WTC11 (cell line): ENCODE measurements around the gene PRR14L.

ENCODE experiments used
- CBFB ChIP-seq: sonication (generic); formaldehyde crosslinking; IDR thresholded peaks from 2 replicates; pipeline ENCODE4 v1.8.1; 2022; ENCODE audit warnings: mild to moderate bottlenecking, low read depth, missing genetic modification reagents
- JUN ChIP-seq: sonication (generic); formaldehyde crosslinking; IDR thresholded peaks from 2 replicates; pipeline ENCODE4 v1.8.0; 2023; ENCODE audit warnings: mild to moderate bottlenecking, missing genetic modification reagents
- TF ChIP-seq, protein P1 (sequence below): sonication (generic); formaldehyde crosslinking; IDR thresholded peaks from 2 replicates; pipeline ENCODE4 v1.8.0; 2022; ENCODE audit warnings: mild to moderate bottlenecking, missing genetic modification reagents
- TF ChIP-seq, protein P2 (sequence below): sonication (generic); formaldehyde crosslinking; IDR thresholded peaks from 2 replicates; pipeline ENCODE4 v1.8.1; 2023; ENCODE audit warnings: mild to moderate bottlenecking, missing genetic modification reagents
- TF ChIP-seq, protein P3 (sequence below): sonication (generic); formaldehyde crosslinking; conservative IDR thresholded peaks from 2 replicates; pipeline ENCODE4 v1.8.1; 2023; ENCODE audit warnings: mild to moderate bottlenecking, low read depth, missing genetic modification reagents, moderate library complexity
- TF ChIP-seq, protein P4 (sequence below): fragments of 200-600 bp; IDR thresholded peaks from 2 replicates; pipeline ENCODE4 v1.8.0; 2022; ENCODE audit warnings: antibody characterized with exemption

DNA sequence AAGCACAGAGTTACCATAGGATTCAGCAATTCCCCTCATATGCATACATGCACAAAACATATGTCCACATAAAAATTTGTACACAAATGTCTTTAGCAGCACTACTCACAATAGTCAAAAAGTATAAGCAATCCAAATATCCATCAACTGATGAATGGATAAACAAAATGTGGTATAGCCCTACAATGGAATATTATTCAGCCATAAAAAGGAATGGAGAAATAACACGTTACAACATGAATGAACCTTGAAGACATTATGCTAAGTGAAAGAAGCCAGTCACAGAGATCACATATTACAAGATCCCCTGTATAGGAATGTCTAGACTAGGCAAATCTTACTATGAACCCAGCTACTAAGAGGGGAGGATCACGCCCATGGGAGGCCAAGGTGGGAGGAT is 7.2 kb downstream of the PRR14L start:
- TF ChIP-seq, protein P1, sequence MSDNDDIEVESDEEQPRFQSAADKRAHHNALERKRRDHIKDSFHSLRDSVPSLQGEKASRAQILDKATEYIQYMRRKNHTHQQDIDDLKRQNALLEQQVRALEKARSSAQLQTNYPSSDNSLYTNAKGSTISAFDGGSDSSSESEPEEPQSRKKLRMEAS, result no peak
- TF ChIP-seq, protein P2, sequence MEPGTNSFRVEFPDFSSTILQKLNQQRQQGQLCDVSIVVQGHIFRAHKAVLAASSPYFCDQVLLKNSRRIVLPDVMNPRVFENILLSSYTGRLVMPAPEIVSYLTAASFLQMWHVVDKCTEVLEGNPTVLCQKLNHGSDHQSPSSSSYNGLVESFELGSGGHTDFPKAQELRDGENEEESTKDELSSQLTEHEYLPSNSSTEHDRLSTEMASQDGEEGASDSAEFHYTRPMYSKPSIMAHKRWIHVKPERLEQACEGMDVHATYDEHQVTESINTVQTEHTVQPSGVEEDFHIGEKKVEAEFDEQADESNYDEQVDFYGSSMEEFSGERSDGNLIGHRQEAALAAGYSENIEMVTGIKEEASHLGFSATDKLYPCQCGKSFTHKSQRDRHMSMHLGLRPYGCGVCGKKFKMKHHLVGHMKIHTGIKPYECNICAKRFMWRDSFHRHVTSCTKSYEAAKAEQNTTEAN, result no peak
- TF ChIP-seq, protein P3, sequence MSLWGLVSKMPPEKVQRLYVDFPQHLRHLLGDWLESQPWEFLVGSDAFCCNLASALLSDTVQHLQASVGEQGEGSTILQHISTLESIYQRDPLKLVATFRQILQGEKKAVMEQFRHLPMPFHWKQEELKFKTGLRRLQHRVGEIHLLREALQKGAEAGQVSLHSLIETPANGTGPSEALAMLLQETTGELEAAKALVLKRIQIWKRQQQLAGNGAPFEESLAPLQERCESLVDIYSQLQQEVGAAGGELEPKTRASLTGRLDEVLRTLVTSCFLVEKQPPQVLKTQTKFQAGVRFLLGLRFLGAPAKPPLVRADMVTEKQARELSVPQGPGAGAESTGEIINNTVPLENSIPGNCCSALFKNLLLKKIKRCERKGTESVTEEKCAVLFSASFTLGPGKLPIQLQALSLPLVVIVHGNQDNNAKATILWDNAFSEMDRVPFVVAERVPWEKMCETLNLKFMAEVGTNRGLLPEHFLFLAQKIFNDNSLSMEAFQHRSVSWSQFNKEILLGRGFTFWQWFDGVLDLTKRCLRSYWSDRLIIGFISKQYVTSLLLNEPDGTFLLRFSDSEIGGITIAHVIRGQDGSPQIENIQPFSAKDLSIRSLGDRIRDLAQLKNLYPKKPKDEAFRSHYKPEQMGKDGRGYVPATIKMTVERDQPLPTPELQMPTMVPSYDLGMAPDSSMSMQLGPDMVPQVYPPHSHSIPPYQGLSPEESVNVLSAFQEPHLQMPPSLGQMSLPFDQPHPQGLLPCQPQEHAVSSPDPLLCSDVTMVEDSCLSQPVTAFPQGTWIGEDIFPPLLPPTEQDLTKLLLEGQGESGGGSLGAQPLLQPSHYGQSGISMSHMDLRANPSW (CRISPR knock-in tag), result no peak
- TF ChIP-seq, protein P4, sequence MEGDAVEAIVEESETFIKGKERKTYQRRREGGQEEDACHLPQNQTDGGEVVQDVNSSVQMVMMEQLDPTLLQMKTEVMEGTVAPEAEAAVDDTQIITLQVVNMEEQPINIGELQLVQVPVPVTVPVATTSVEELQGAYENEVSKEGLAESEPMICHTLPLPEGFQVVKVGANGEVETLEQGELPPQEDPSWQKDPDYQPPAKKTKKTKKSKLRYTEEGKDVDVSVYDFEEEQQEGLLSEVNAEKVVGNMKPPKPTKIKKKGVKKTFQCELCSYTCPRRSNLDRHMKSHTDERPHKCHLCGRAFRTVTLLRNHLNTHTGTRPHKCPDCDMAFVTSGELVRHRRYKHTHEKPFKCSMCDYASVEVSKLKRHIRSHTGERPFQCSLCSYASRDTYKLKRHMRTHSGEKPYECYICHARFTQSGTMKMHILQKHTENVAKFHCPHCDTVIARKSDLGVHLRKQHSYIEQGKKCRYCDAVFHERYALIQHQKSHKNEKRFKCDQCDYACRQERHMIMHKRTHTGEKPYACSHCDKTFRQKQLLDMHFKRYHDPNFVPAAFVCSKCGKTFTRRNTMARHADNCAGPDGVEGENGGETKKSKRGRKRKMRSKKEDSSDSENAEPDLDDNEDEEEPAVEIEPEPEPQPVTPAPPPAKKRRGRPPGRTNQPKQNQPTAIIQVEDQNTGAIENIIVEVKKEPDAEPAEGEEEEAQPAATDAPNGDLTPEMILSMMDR, result no peak
- TF ChIP-seq JUN (CRISPR knock-in tag), result no peak
- TF ChIP-seq CBFB, result no peak
